Stimulated activated CD4-positive, alpha-beta T cell treated with anti-CD3 and anti-CD28 coated beads, TNF-alpha, amount 100 ng/mL, for 48 hours (primary cell): Measurements from ENCODE around the gene WDR37.
A peak's percentile ranks its signal among the peaks of the same experiment; 100 is the strongest.
"Not testable (repeated sequence)": the region's sequence is repeated elsewhere in the genome, so short reads cannot be mapped to it uniquely, and the experiment has no call there.

Source experiments
- DNase-seq, 3 donors: peaks; one replicate each; pipeline ENCODE4 v3.0.0-alpha.2; 2020; ENCODE audit warnings: low read depth in 3 of 3

WDR37 gene

GRCh38 chr10:1104971-1105370, 48.8 kb downstream of the WDR37 start:
- DNase-seq: no peak

GRCh38 chr10:1107004-1107403, 50.8 kb downstream of the WDR37 start:
- DNase-seq: no peak

GRCh38 chr10:1107679-1108078, 51.5 kb downstream of the WDR37 start:
- DNase-seq: no peak

- DNase-seq: peak; percentile 58 to 62 (median 62)
These were observed 53.8 kb downstream of the WDR37 start for GRCh38 chr10:1109795-1110673.

GRCh38 chr10:1110674-1111119, 54.5 kb downstream of the WDR37 start:
- DNase-seq: no peak

GRCh38 chr10:1114315-1114714, 58.1 kb downstream of the WDR37 start:
- DNase-seq: no peak

- DNase-seq: no peak
These were observed 58.8 kb downstream of the WDR37 start for GRCh38 chr10:1114719-1115606.

GRCh38 chr10:1115607-1115955, 59.4 kb downstream of the WDR37 start:
- no peak for DNase-seq

- DNase-seq: no peak
These were observed 59.9 kb downstream of the WDR37 start for GRCh38 chr10:1116051-1116450.

GRCh38 chr10:1116696-1117280, 60.6 kb downstream of the WDR37 start:
- no peak for DNase-seq

GRCh38 chr10:1117651-1118050, 61.5 kb downstream of the WDR37 start:
- DNase-seq: no peak

- not testable (repeated sequence) for DNase-seq
These were observed 62.1 kb downstream of the WDR37 start for GRCh38 chr10:1118318-1118717.

- no peak for DNase-seq
These were observed 62.8 kb downstream of the WDR37 start for GRCh38 chr10:1119027-1119426.

- DNase-seq: no peak
These were observed 63.3 kb downstream of the WDR37 start for GRCh38 chr10:1119501-1119900.

GRCh38 chr10:1120306-1120705, 64.1 kb downstream of the WDR37 start:
- no peak for DNase-seq

- no peak for DNase-seq
These were observed 64.6 kb downstream of the WDR37 start for GRCh38 chr10:1120801-1121211.

- no peak for DNase-seq
These were observed 65.2 kb downstream of the WDR37 start for GRCh38 chr10:1121271-1121970.

- no peak for DNase-seq
These were observed 66.2 kb downstream of the WDR37 start for GRCh38 chr10:1122349-1122748.

- DNase-seq: no peak
These were observed 67.0 kb downstream of the WDR37 start for GRCh38 chr10:1123198-1123597.

- DNase-seq: no peak
These were observed 67.8 kb downstream of the WDR37 start for GRCh38 chr10:1123972-1124371.

GRCh38 chr10:1124796-1125195, 68.6 kb downstream of the WDR37 start:
- no peak for DNase-seq

GRCh38 chr10:1126461-1126860, 70.3 kb downstream of the WDR37 start:
- DNase-seq: no peak
